WTC11 (cell line): ENCODE results near the gene CDH16. TPM values are rescaled to one million over a fixed set of nuclear protein-coding genes. Genes with fewer than 3 reads are reported as not detected.

Source experiments
- ATAC-seq: fragments of 200-7000 bp; cut with Tn5 transposase; 2 replicates; pipeline ENCODE4 v1.10.0; 2021; ENCODE audit warnings: mild to moderate bottlenecking, moderate library complexity
- CTCF ChIA-PET: fragments of 300-600 bp; sonication (Branson Sonifier 250); formaldehyde crosslinking; loops from one replicate; lab custom pipeline; 2021; ENCODE audit warnings: antibody characterized with exemption; lab: Charles Lee
- POLR2A ChIA-PET: fragments of 350-600 bp; sonication (Branson Sonifier 250); formaldehyde crosslinking; loops from one replicate; lab custom pipeline; 2021; ENCODE audit warnings: antibody characterized with exemption; lab: Charles Lee
- DNase-seq: peaks from one replicate; pipeline ENCODE4 v3.0.0; 2021; ENCODE audit warnings: low spot score
- H3K27ac Mint-ChIP-seq: 2 replicates; pipeline ENCODE4 v1.8.0; 2021; ENCODE audit warnings: mixed read lengths
- H3K27me3 Mint-ChIP-seq: 2 replicates; pipeline ENCODE4 v1.8.0; 2021; ENCODE audit warnings: low read depth, mild to moderate bottlenecking, moderate library complexity, mixed read lengths
- H3K36me3 Mint-ChIP-seq: 2 replicates; pipeline ENCODE4 v1.8.0; 2021; ENCODE audit warnings: mixed read lengths
- H3K4me1 Mint-ChIP-seq: 2 replicates; pipeline ENCODE4 v1.8.0; 2022; ENCODE audit warnings: mixed read lengths
- H3K4me3 Mint-ChIP-seq: 2 replicates; pipeline ENCODE4 v1.8.0; 2021; ENCODE audit warnings: mild to moderate bottlenecking, moderate library complexity, mixed read lengths
- H3K9me3 Mint-ChIP-seq: 2 replicates; pipeline ENCODE4 v1.8.0; 2021; ENCODE audit warnings: mixed read lengths
- AFF4 ChIP-seq: sonication (generic); formaldehyde crosslinking; IDR thresholded peaks from 2 replicates; pipeline ENCODE4 v1.8.1; 2023; ENCODE audit warnings: mild to moderate bottlenecking, missing genetic modification reagents, borderline replicate concordance
- CTCF ChIP-seq: fragments of 200-600 bp; IDR thresholded peaks from 2 replicates; pipeline ENCODE4 v1.8.0; 2022; ENCODE audit warnings: antibody characterized with exemption
- ELF4 ChIP-seq: sonication (generic); formaldehyde crosslinking; IDR thresholded peaks from 2 replicates; pipeline ENCODE4 v1.8.1; 2022; ENCODE audit warnings: low read depth, mild to moderate bottlenecking, moderate library complexity, missing genetic modification reagents
- ETV6 ChIP-seq: sonication (generic); formaldehyde crosslinking; IDR thresholded peaks from 2 replicates; pipeline ENCODE4 v1.8.1; 2022; ENCODE audit warnings: mild to moderate bottlenecking, missing genetic modification reagents
- GABPB1 ChIP-seq: sonication (generic); formaldehyde crosslinking; IDR thresholded peaks from 2 replicates; pipeline ENCODE4 v1.8.1; 2023; ENCODE audit warnings: mild to moderate bottlenecking, missing genetic modification reagents
- IRF1 ChIP-seq: sonication (generic); formaldehyde crosslinking; IDR thresholded peaks from 2 replicates; pipeline ENCODE4 v1.8.0; 2023; ENCODE audit warnings: missing genetic modification reagents
- JAZF1 ChIP-seq: fragments of 250-450 bp; sonication (Bioruptor Pico); IDR thresholded peaks from 2 replicates; pipeline ENCODE4 v1.9.0; 2021; ENCODE audit warnings: moderate library complexity, mild to moderate bottlenecking, inconsistent platforms
- NFATC4 ChIP-seq: fragments of 250-450 bp; sonication (Bioruptor Pico); IDR thresholded peaks from 2 replicates; pipeline ENCODE4 v1.9.0; 2021; ENCODE audit warnings: mild to moderate bottlenecking
- NFYB ChIP-seq: sonication (generic); formaldehyde crosslinking; conservative IDR thresholded peaks from 2 replicates; pipeline ENCODE4 v1.8.0; 2022; ENCODE audit warnings: low read depth, missing genetic modification reagents
- OVOL2 ChIP-seq: fragments of 250-450 bp; sonication (Bioruptor Pico); IDR thresholded peaks from 2 replicates; pipeline ENCODE4 v1.9.0; 2021; ENCODE audit warnings: mild to moderate bottlenecking, borderline replicate concordance
- PRDM15 ChIP-seq: sonication (generic); formaldehyde crosslinking; IDR thresholded peaks from 2 replicates; pipeline ENCODE4 v1.8.0; 2022; ENCODE audit warnings: missing genetic modification reagents
- PRRX2 ChIP-seq: fragments of 250-450 bp; sonication (Bioruptor Pico); IDR thresholded peaks from 2 replicates; pipeline ENCODE4 v1.8.0; 2021; ENCODE audit warnings: mild to moderate bottlenecking
- SMAD4 ChIP-seq: sonication (generic); formaldehyde crosslinking; IDR thresholded peaks from 2 replicates; pipeline ENCODE4 v1.8.0; 2022; ENCODE audit warnings: mild to moderate bottlenecking, missing genetic modification reagents
- SOX15 ChIP-seq: fragments of 250-450 bp; sonication (Bioruptor Pico); IDR thresholded peaks from 2 replicates; pipeline ENCODE4 v1.9.0; 2021; ENCODE audit warnings: mild to moderate bottlenecking
- ZNF121 ChIP-seq: sonication (generic); formaldehyde crosslinking; IDR thresholded peaks from 2 replicates; pipeline ENCODE4 v1.8.0; 2023; ENCODE audit warnings: missing genetic modification reagents
- ZNF317 ChIP-seq: sonication (generic); formaldehyde crosslinking; IDR thresholded peaks from 2 replicates; pipeline ENCODE4 v1.8.1; 2023; ENCODE audit warnings: low read depth, mild to moderate bottlenecking, moderate library complexity, missing genetic modification reagents, borderline replicate concordance
- total RNA-seq: library from RNA; stranded (reverse); gene quantifications from 3 replicates; pipeline ENCODE4 v1.2.3, GENCODE V29; 2021

The CDH16 gene
- total RNA-seq, 1 experiment from 2014 or later, result not detected

GRCh38 chr16:66961914-66962313, 43.2 kb upstream of the CDH16 start:
- ATAC-seq (no peak), DNase-seq (no peak)
- Mint-ChIP-seq H3K4me3 (peak overlapping the region; percentile 66), H3K27me3 (peaks cover 8% of the 10 kb centered on the region; the same call in 1 of the 2 replicates)
- CTCF ChIA-PET, result interaction anchor here (0.7 to 5.3 kb wide), 19 partner anchors 8 to 559 kb away, joined by 3 to 51 read pairs (median 10); partner anchors contain the start of genes B3GNT9, ELMO3, FBXL8 and NOL3
- TF ChIP-seq ZNF121 (CRISPR knock-in tag), result no peak
- TF ChIP-seq PRDM15, result no peak
- no peak for TF ChIP-seq JAZF1 (CRISPR knock-in tag)
- TF ChIP-seq ZNF317 (CRISPR knock-in tag), result no peak
- no peak for TF ChIP-seq ETV6 (CRISPR knock-in tag)
- no peak for TF ChIP-seq NFYB (CRISPR knock-in tag)
- TF ChIP-seq SMAD4 (CRISPR knock-in tag), result no peak
- TF ChIP-seq OVOL2, result no peak
- TF ChIP-seq CTCF, result no peak
- TF ChIP-seq SOX15 (CRISPR knock-in tag), result no peak
- no peak for TF ChIP-seq AFF4
- TF ChIP-seq NFATC4 (CRISPR knock-in tag), result no peak
- no peak for TF ChIP-seq IRF1 (CRISPR knock-in tag)
- TF ChIP-seq GABPB1 (CRISPR knock-in tag), result no peak
- no peak for TF ChIP-seq PRRX2
- TF ChIP-seq ELF4 (CRISPR knock-in tag), result no peak
- TF ChIP-seq, all 79 proteins: peak for 0
- POLR2A ChIA-PET, result no interaction called here
- Mint-ChIP-seq H3K4me1 (peaks cover 9% of the 10 kb centered on the region), H3K27ac (no peak overlapping the region; the same call in 1 of the 2 replicates), H3K9me3 (no peaks in the 10 kb centered on the region), H3K36me3 (no peaks in the 10 kb centered on the region)
